HEK293T (cell line): ENCODE data around the gene TLR6.

ENCODE experiments used
- FOXK2 ChIP-seq: fragments of 450-650 bp; IDR thresholded peaks from 2 replicates; pipeline ENCODE4 v1.6.1; 2016; ENCODE audit warnings: mild to moderate bottlenecking
- FOXM1 ChIP-seq: fragments of 450-650 bp; IDR thresholded peaks from 2 replicates; pipeline ENCODE4 v1.6.1; 2017; ENCODE audit warnings: mild to moderate bottlenecking, borderline replicate concordance
- NFRKB ChIP-seq: fragments of 450-650 bp; IDR thresholded peaks from 2 replicates; pipeline ENCODE4 v1.6.1; 2016; ENCODE audit warnings: mild to moderate bottlenecking, moderate library complexity
- SP1 ChIP-seq: fragments of 450-650 bp; IDR thresholded peaks from 2 replicates; pipeline ENCODE4 v1.6.1; 2017
- SUZ12 ChIP-seq: fragments of 450-650 bp; IDR thresholded peaks from 2 replicates; pipeline ENCODE4 v1.6.1; 2016; ENCODE audit warnings: mild to moderate bottlenecking

GRCh38 chr4:38905652-38906385, 49.2 kb upstream of the TLR6 start:
- no peak for TF ChIP-seq SP1
- TF ChIP-seq SUZ12 = no peak
- no peak for TF ChIP-seq FOXK2
- no peak for TF ChIP-seq NFRKB
- TF ChIP-seq FOXM1 = no peak
